Measurements from ENCODE around the gene ACTR3.
"Not testable (repeated sequence)": the region's sequence is repeated elsewhere in the genome, so short reads cannot be mapped to it uniquely, and the experiment has no call there.

The ACTR3 gene

GRCh38 chr2:113889471-113890252 lies at the start of gene ACTR3:
TSS of gene ACTR3 (plus strand) at chr2:113890089. CDS start at chr2:113890280, 191 bp downstream.
- DNase-seq (ENCODE audit: low spot score): peak; percentile 97

DNA sequence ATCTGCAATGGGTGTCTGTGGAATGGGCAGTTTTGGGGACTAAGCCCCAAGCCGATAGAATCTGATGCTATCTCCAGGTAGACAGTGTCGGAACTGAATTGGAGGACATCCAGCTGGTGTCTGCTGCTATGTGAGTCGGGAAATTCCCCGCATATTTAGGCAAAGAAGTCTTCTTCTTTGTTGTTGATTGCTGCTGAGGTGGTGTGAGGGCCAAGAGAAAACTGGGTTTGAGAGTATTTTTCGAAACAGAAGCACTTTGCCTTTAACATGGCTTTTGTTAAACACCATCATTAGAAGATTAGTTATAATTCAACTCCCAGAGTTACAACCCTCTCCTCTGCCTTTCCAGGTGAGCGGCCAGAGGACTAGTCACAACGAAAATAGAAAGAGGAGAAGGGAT lies 49.4 kb upstream of the ACTR3 start:
- DNase-seq (ENCODE audit: low spot score): no peak

DNA sequence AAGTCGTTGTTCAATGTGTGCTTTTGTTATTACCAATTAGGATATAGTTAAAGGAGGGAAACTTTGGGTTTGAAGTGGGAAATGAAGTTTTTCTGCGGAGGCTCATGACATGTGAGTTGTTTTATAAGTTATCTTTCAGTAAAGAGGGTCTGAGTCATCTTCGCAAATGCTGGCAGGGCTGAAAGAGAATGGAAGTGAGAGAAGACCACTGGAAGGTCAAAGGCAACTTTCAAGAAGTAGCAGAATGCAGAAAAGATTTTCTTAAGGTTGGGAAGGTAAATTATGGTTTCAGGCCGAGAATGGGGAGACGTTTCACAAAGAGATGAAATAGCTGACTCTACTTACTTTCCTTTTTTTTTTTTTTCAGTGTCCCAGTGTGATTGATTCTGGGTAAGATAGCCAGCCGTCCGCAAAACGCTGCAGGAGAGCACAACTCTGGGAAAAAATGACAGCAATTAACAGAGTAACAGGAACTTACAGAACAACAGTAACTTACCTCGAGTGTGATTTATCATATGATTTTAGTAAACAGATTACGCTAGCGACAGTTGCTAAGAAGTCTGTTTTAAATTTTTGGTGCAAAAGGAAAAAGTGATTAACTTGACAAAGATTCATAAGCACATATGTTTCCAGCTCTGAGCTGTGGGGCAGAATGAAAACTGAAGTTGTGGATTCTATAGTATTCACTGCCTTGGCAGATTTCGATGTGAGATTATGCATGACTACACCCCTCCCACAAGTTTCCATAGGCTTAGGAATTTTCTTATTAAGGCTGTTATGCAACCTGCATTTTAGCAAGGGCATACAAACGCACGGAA lies 46.8 kb upstream of the ACTR3 start:
- DNase-seq (ENCODE audit: low spot score): no peak

DNA sequence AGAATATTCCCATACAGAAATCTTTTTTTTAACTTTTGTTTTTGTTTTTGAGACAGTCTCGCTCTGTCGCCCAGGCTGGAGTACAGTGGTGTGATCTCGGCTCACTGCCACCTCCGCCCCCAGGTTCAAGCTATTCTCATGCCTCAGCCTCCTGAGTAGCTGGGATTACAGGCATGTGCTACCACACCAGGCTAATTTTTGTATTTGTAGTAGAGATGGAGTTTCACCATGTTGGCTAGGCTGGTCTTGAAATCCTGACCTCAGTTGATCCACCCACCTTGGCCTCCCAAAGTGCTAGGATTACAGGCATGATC lies 46.2 kb upstream of the ACTR3 start:
- DNase-seq (ENCODE audit: low spot score): not testable (repeated sequence)

DNA sequence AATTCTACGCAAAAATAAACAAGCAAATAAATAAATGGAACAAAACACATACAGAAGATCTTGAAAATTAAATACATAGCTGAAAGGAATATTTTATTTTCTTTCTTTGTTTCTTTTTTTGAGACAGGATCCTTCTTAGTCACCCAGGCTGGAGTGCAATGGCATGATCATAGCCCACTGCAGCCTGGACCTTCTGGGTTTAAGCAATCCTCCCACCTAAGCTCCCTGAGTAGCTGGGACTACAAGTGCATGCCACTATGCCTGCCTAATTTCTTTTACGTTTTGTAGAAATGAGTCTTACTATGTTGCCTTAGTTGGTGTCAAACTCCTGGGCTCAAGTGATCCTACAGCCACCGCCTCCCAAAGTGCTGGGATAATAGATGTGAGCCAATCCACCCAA lies 44.6 kb upstream of the ACTR3 start:
- no peak for DNase-seq (ENCODE audit: low spot score)

DNA sequence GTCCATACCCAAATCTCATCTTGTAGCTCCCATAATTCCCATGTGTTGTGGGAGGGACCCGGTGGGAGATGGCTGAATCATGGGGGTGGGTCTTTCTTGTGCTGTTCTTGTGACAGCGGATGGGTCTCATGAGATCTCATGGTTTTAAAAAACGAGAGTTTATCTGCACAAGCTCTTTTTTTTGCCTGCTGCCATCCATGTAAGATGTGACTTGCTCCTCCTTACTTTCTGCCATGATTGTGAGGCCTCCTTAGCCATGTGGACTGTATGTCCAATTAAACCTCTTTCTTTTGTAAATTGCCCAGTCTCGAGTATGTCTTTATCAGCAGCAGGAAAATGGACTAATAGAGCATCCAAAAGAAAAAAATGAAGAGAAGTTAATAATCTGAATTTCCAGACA lies 44.1 kb upstream of the ACTR3 start:
- DNase-seq (ENCODE audit: low spot score): not testable (repeated sequence)

DNA sequence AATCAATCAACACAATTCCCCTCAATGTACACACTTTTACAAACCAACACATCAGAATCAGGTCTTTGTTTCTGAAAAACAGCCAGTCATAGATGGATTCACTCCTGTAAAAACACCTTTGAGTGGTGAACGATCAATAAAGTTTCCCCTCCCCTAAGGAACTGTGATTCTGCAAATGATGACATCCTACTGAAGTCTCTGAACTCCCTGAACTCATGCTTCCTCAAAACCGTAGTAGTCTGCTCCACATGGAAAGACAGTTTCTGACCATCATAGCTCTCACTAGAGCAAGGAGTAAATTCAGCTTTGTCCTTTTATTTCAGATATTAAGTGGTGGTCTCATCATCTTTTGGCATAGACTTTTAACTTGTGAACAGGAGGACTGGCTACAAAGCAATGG lies 43.5 kb upstream of the ACTR3 start:
- no peak for DNase-seq (ENCODE audit: low spot score)

GRCh38 chr2:113847144-113847543 lies 42.7 kb upstream of the ACTR3 start:
- DNase-seq (ENCODE audit: low spot score): no peak

- no peak for DNase-seq (ENCODE audit: low spot score)
Observed at GRCh38 chr2:113848758-113849415, 41.0 kb upstream of the ACTR3 start.

DNA sequence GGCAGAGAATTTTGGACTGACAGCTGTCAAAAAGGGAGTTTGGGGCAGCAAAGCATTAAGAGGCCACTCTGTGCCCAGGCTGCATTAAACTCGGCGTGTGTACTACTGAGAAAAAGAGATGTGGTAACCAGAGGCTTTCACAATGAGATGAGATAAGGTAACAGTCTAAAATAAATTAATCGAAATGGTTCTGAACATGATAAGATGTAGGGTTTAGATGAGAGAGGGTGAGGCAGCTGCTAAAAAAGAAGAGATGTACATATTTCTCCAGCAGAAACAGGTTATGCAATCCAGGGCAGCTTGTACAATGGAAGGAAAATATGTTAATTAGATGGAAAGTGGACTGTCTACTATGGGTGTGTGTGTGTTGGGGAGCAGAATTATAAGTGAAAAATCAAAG lies 39.2 kb upstream of the ACTR3 start:
- no peak for DNase-seq (ENCODE audit: low spot score)

GRCh38 chr2:113851640-113852039 lies 38.2 kb upstream of the ACTR3 start:
- DNase-seq (ENCODE audit: low spot score): no peak

DNA sequence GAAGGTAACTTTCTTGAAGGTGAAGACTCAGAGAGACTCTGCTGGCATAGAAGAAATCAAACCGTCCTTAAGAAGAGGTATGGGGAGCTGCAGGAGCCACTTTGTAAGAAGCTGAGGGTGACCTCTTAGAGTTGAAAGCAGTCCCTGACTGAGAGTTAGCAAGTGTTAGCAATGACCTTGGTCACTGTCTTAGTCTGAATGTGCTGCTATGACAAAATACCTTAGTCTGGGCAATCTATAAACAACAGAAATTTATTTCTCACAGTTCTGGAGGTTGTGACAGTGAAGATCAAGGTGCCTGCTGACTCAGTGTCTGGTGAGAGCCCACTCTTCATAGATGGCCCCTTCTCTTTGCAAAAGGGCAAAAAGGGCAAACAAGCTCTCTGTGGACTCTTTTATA lies 35.7 kb upstream of the ACTR3 start:
- no peak for DNase-seq (ENCODE audit: low spot score)

- no peak for DNase-seq (ENCODE audit: low spot score)
Observed at GRCh38 chr2:113854970-113855740, 34.7 kb upstream of the ACTR3 start.

DNA sequence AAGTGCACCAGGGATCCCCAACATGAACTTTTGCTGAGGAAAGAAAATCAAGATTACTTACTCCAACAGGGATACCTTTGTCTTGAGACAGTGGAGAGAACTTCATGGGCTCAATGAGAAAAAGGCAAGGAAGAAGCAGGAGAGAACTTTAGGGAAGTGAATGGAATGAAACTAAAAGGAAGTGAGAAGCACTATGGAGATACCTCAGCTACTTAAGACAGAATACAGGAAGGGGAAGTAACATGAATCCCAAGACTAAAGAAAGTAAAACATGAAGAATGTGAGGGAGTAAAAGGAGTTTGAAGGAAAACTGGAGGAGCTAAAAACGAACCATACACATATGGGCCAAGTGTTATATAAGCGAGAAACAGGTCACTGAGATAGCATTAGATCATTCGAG lies 32.4 kb upstream of the ACTR3 start:
- no peak for DNase-seq (ENCODE audit: low spot score)

GRCh38 chr2:113858764-113859163 lies 31.1 kb upstream of the ACTR3 start:
- DNase-seq (ENCODE audit: low spot score): peak; percentile 54

GRCh38 chr2:113861740-113862139 lies 28.1 kb upstream of the ACTR3 start:
- DNase-seq (ENCODE audit: low spot score): no peak

GRCh38 chr2:113863144-113863543 lies 26.7 kb upstream of the ACTR3 start:
- no peak for DNase-seq (ENCODE audit: low spot score)

DNA sequence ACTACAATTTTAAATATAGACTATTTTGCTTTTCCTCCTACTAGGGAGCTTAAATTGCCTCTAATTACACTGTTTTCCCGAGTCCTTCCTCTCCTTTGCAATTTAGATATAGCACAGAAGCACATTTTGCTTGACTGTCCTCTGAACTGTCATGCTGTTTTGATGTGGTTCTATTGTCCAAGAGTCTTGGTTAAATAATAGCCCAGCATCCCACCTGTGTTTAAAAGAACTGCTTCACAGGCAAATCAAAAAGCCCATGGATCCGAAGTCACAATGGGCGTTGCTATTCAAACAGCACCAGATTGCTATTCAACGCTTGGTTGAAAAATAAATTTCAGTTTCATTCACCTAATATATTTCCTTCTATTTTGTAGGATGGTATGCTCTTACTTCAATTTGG lies 22.3 kb upstream of the ACTR3 start:
- no peak for DNase-seq (ENCODE audit: low spot score)

DNA sequence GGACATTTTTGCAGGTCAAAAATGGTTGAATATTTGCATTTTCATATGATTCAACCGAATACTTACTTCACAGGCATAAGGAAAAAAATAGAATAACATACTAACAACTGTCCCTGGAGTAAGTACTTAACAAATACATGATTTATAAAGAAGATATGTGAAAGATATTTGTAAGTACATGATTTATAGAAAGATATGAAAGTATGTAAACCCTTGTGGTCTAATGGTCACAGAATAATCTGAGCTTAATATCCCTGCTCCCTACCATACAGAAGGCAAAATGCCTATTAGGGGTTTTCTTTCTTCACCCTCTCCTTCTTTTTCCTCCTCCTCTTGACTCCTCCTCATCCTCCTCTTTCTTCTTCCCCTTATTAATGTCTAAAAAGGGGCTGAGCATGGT lies 20.6 kb upstream of the ACTR3 start:
- no peak for DNase-seq (ENCODE audit: low spot score)

DNA sequence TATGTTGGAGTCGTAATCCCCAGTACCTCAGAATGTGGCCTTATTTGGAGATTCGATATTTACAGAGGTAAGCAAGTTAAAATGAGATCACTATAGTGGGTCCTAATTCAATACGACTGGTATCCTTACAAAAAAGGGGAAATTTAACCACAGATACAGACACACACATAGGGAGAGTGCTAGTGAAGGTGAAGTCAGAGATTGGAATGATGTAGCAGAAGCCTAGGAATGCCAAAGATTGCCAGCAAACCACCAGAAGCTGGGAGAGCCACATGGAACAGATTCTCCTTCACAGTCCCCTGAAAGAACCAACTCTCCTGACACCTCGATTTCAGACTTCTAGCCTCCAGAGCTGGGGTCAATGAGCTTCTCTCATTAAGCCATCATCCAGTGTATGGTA lies 17.7 kb upstream of the ACTR3 start:
- no peak for DNase-seq (ENCODE audit: low spot score)

DNA sequence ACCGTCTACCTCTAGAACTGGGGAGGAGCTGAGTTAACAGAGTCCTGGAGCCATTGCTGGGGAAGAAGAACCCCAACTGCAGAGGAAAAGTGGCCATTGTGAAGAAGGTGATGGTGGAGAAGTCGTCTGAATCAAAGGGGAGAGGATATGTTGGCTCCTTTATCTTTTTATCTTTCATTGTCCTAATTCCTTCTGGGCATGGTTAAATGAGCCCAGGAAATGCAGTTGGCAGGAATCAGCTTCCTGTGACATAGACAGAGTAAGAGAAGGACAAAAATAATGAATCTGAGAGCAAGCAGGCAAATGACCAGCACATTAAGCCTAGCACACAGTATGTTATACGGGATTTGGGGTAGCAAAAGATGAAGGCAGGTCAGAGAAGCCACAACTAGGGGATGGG lies 16.0 kb upstream of the ACTR3 start:
- no peak for DNase-seq (ENCODE audit: low spot score)

GRCh38 chr2:113875135-113875534 lies 14.8 kb upstream of the ACTR3 start:
- no peak for DNase-seq (ENCODE audit: low spot score)
